HCT116 (cell line): ENCODE measurements around the gene NLRP1. TPM values are rescaled to one million over a fixed set of nuclear protein-coding genes. Genes with fewer than 3 reads are reported as not detected.

ENCODE experiments used
- ATAC-seq: fragments of 200-7000 bp; cut with Tn5 transposase; 2 replicates; pipeline ENCODE4 v1.9.1; 2020; ENCODE audit warnings: mild to moderate bottlenecking, moderate library complexity
- BruUV-seq: library from RNA; stranded (reverse); fragments of 400-500 nt; replicated peaks from 2 replicates; lab custom pipeline; 2021; lab: Mats Ljungman, UMichigan
- CTCF ChIA-PET: fragments of 300-600 bp; sonication (Branson Sonifier 250); formaldehyde crosslinking; loops from one replicate; lab custom pipeline; 2021; ENCODE audit warnings: antibody characterized with exemption; lab: Charles Lee
- POLR2A ChIA-PET: fragments of 300-600, 350-600 bp; sonication (Branson Sonifier 250); formaldehyde crosslinking; loops from one replicate; lab custom pipeline; 2021; ENCODE audit warnings: antibody characterized with exemption; lab: Charles Lee
- RAD21 ChIA-PET, 2 experiments: fragments of 300-600 bp; sonication (Branson Sonifier 250); formaldehyde crosslinking; loops; one replicate each; lab custom pipeline; 2023; ENCODE audit warnings: low total read pairs in 2 of 2; ENCODE audit not compliant: uncharacterized antibody in 2 of 2, unreplicated experiment in 2 of 2, low non-redundant PET in 1 of 2; lab: Charles Lee
- DNase-seq: peaks from one replicate; pipeline ENCODE4 v3.0.0-alpha.2; 2010; ENCODE audit warnings: low read depth, low spot score
- H2AFZ ChIP-seq: fragments of 200-600 bp; shearing (Covaris generic), sonication (generic); 2 replicates; pipeline ENCODE4 v1.6.1; 2017; ENCODE audit warnings: low read depth, mixed run types, mixed read lengths, antibody characterized with exemption, low read length; ENCODE audit not compliant: poor library complexity, severe bottlenecking
- H3K27ac ChIP-seq: 2 replicates; pipeline ENCODE4 v1.5.1; 2012; ENCODE audit warnings: low read depth, low read length
- H3K27me3 ChIP-seq: fragments of 200-600 bp; sonication (generic); 2 replicates; pipeline ENCODE4 v1.6.1; 2016; ENCODE audit warnings: mixed run types, low read length, mixed read lengths; ENCODE audit not compliant: insufficient read depth
- H3K36me3 ChIP-seq, 2 experiments: fragments of 200-500 bp in 1 of 2; fragments of 200-600 bp in 1 of 2; sonication (Bioruptor generic) in 1 of 2; sonication (generic) in 1 of 2; 2 replicates each; pipeline versions ENCODE4 v1.5.1 to v1.6.1; 2014 to 2016; ENCODE audit warnings: low read length in 2 of 2, inconsistent platforms in 1 of 2, mixed read lengths in 1 of 2, mixed run types in 1 of 2; ENCODE audit not compliant: insufficient read depth in 2 of 2, control insufficient read depth in 1 of 2
- H3K4me1 ChIP-seq, 2 experiments: fragments of 200-600 bp in 1 of 2; sonication (generic) in 1 of 2; 2 replicates each; pipeline versions ENCODE4 v1.5.1 to v1.6.1; 2012 to 2017; ENCODE audit warnings: low read length in 2 of 2, inconsistent platforms in 1 of 2, mild to moderate bottlenecking in 1 of 2, mixed read lengths in 1 of 2, mixed run types in 1 of 2, moderate library complexity in 1 of 2; ENCODE audit not compliant: insufficient read depth in 2 of 2, control insufficient read depth in 1 of 2
- H3K4me2 ChIP-seq: fragments of 200-600 bp; sonication (generic); 2 replicates; pipeline ENCODE4 v1.6.1; 2017; ENCODE audit warnings: mixed run types, low read length, mixed read lengths
- H3K4me3 ChIP-seq, 2 experiments: fragments of 200-600 bp in 1 of 2; sonication (generic) in 1 of 2; replicated peaks in 1 of 2; 2 replicates each; pipeline ENCODE4 v1.5.1; 2011 to 2016; ENCODE audit warnings: low read length in 2 of 2, control low read depth in 1 of 2, low read depth in 1 of 2, mild to moderate bottlenecking in 1 of 2, mixed read lengths in 1 of 2, mixed run types in 1 of 2
- H3K79me2 ChIP-seq: fragments of 200-600 bp; sonication (generic); 2 replicates; pipeline ENCODE4 v1.6.1; 2017; ENCODE audit warnings: mild to moderate bottlenecking, mixed run types, low read length, moderate library complexity, mixed read lengths; ENCODE audit not compliant: insufficient read depth
- H3K9ac ChIP-seq: fragments of 200-600 bp; sonication (generic); 2 replicates; pipeline ENCODE4 v1.6.1; 2016; ENCODE audit warnings: low read length, mixed read lengths
- H3K9me2 ChIP-seq: fragments of 200-600 bp; sonication (generic), shearing (Covaris generic); 2 replicates; pipeline ENCODE4 v1.6.1; 2017; ENCODE audit warnings: mixed run types, mild to moderate bottlenecking, moderate library complexity; ENCODE audit not compliant: insufficient read depth
- H3K9me3 ChIP-seq, 2 experiments: fragments of 200-500 bp in 1 of 2; fragments of 200-600 bp in 1 of 2; sonication (Bioruptor generic) in 1 of 2; sonication (generic) in 1 of 2; 2 replicates each; pipeline ENCODE4 v1.6.1; 2014 to 2017; ENCODE audit warnings: low read length in 2 of 2, mixed read lengths in 2 of 2, inconsistent platforms in 1 of 2, low read depth in 1 of 2, mild to moderate bottlenecking in 1 of 2, mixed run types in 1 of 2, moderate library complexity in 1 of 2; ENCODE audit not compliant: control insufficient read depth in 1 of 2, insufficient read depth in 1 of 2
- H4K20me1 ChIP-seq: fragments of 200-600 bp; sonication (generic), shearing (Covaris generic); 2 replicates; pipeline ENCODE4 v1.6.1; 2017; ENCODE audit warnings: mixed run types, mild to moderate bottlenecking, moderate library complexity; ENCODE audit not compliant: insufficient read depth
- CBX3 ChIP-seq: IDR thresholded peaks from 2 replicates; pipeline ENCODE4 v1.6.1; 2012; ENCODE audit warnings: low read depth
- EGR1 ChIP-seq: IDR thresholded peaks from 2 replicates; pipeline ENCODE4 v1.6.1; 2012; ENCODE audit warnings: low read depth
- EZH2 ChIP-seq: fragments of 200-600 bp; sonication (generic); IDR thresholded peaks from 2 replicates; pipeline ENCODE4 v1.6.1; 2017; ENCODE audit warnings: antibody characterized with exemption, mixed run types
- EZH2phosphoT487 ChIP-seq: fragments of 200-600 bp; IDR thresholded peaks from 2 replicates; pipeline ENCODE4 v1.6.1; 2018; ENCODE audit warnings: antibody characterized with exemption, borderline replicate concordance
- FOSL1 ChIP-seq: IDR thresholded peaks from 2 replicates; pipeline ENCODE4 v1.6.1; 2012; ENCODE audit warnings: low read depth
- MAX ChIP-seq: IDR thresholded peaks from 2 replicates; pipeline ENCODE4 v1.6.1; 2012
- POLR2A ChIP-seq: IDR thresholded peaks from 2 replicates; pipeline ENCODE4 v1.7.0; 2011; ENCODE audit warnings: borderline replicate concordance; ENCODE audit not compliant: insufficient read depth, insufficient read length; ENCODE audit errors: extremely low read depth
- POLR2AphosphoS5 ChIP-seq: IDR thresholded peaks from 2 replicates; pipeline ENCODE4 v1.6.1; 2011; ENCODE audit warnings: mild to moderate bottlenecking, low read depth, low read length, moderate library complexity
- RAD21 ChIP-seq: IDR thresholded peaks from 2 replicates; pipeline ENCODE4 v1.6.1; 2012; ENCODE audit warnings: low read depth, mild to moderate bottlenecking
- SIN3A ChIP-seq: IDR thresholded peaks from 2 replicates; pipeline ENCODE4 v1.6.1; 2012; ENCODE audit warnings: low read depth
- SP1 ChIP-seq: IDR thresholded peaks from 2 replicates; pipeline ENCODE4 v1.6.1; 2012; ENCODE audit warnings: low read depth
- SRF ChIP-seq: IDR thresholded peaks from 2 replicates; pipeline ENCODE4 v1.6.1; 2012; ENCODE audit warnings: low read depth
- TCF7L2 ChIP-seq: IDR thresholded peaks from 2 replicates; pipeline ENCODE4 v1.7.0; 2011; ENCODE audit warnings: borderline replicate concordance, inconsistent platforms; ENCODE audit not compliant: insufficient read depth, insufficient read length; ENCODE audit errors: extremely low read depth
- intact Hi-C: fragments of 100-400 bp; cut with micrococcal nuclease; formaldehyde crosslinking; loops from 2 replicates; pipeline ENCODE4 v1.10.0; 2022
- total RNA-seq: library from RNA; stranded (reverse); gene quantifications from one replicate; pipeline ENCODE4 v1.2.1, GENCODE V29; 2021; ENCODE audit not compliant: unreplicated experiment
- TF ChIP-seq, protein P1 (sequence below), 3 experiments: fragments of 200-600 bp in 1 of 3; sonication (generic) in 1 of 3; IDR thresholded peaks in 2 of 3; conservative IDR thresholded peaks in 1 of 3; 2 replicates each; pipeline ENCODE4 v1.5.1; 2012 to 2017; ENCODE audit warnings: low read depth in 2 of 3, low read length in 2 of 3, antibody characterized with exemption in 1 of 3, borderline replicate concordance in 1 of 3, control low read depth in 1 of 3, mild to moderate bottlenecking in 1 of 3, mixed read lengths in 1 of 3, mixed run types in 1 of 3, moderate library complexity in 1 of 3; ENCODE audit not compliant: insufficient read depth in 1 of 3

Gene NLRP1
- total RNA-seq, 1 experiment from 2014 or later, result 7.2 TPM

GRCh38 chr17:5561736-5562571 is 22.4 kb downstream of the NLRP1 start:
- no TSS peak for BruUV-seq
- Histone ChIP-seq H3K27ac (no peak overlapping the region), H3K4me3 (no peak overlapping the region), H2AFZ (no peak overlapping the region), H3K9me2 (no peaks in the 10 kb centered on the region), H3K9ac (no peak overlapping the region), H3K36me3 (no peaks in the 10 kb centered on the region), H3K4me1 (peaks cover 0 to 7% of the 10 kb centered on the region in 2 experiments; a peak in 2 of 4 replicates), H3K4me2 (no peak overlapping the region), H3K27me3 (no peaks in the 10 kb centered on the region), H3K9me3 (no peaks in the 10 kb centered on the region), H4K20me1 (no peaks in the 10 kb centered on the region), H3K79me2 (no peaks in the 10 kb centered on the region)
- TF ChIP-seq POLR2AphosphoS5 (no peak), TCF7L2 (no peak), MAX (no peak), FOSL1 (no peak), EZH2 (no peak), POLR2A (no peak), RAD21 (no peak), SRF (no peak), EGR1 (no peak), CBX3 (no peak), SIN3A (no peak), SP1 (no peak), EZH2phosphoT487 (no peak)
- TF ChIP-seq, protein P1, sequence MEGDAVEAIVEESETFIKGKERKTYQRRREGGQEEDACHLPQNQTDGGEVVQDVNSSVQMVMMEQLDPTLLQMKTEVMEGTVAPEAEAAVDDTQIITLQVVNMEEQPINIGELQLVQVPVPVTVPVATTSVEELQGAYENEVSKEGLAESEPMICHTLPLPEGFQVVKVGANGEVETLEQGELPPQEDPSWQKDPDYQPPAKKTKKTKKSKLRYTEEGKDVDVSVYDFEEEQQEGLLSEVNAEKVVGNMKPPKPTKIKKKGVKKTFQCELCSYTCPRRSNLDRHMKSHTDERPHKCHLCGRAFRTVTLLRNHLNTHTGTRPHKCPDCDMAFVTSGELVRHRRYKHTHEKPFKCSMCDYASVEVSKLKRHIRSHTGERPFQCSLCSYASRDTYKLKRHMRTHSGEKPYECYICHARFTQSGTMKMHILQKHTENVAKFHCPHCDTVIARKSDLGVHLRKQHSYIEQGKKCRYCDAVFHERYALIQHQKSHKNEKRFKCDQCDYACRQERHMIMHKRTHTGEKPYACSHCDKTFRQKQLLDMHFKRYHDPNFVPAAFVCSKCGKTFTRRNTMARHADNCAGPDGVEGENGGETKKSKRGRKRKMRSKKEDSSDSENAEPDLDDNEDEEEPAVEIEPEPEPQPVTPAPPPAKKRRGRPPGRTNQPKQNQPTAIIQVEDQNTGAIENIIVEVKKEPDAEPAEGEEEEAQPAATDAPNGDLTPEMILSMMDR (IDR thresholded peaks at IDR 0.05 in 2 of 3, conservative IDR thresholded peaks at IDR 0.05 in 1 of 3; ENCODE audit: borderline replicate concordance in 1 of 3, insufficient read depth in 1 of 3, low read depth in 2 of 3, low read length in 2 of 3), result no peak
- POLR2A ChIA-PET, result no interaction called here
- RAD21 ChIA-PET, result no interaction called here
- CTCF ChIA-PET, result no interaction called here
- ATAC-seq, result no peak
- intact Hi-C loops, result no loop called here
- no peak for DNase-seq
